Raji (cell line): Measurements from ENCODE around the gene TMEM163.

Experiments used
- POLR2A ChIP-seq: IDR thresholded peaks from 2 replicates; pipeline ENCODE4 v1.6.1; 2011; ENCODE audit warnings: low read depth, low read length, control low read depth; ENCODE audit not compliant: insufficient read depth

The TMEM163 gene

GRCh38 chr2:134663451-134664450 is 55.0 kb downstream of the TMEM163 start:
- TF ChIP-seq POLR2A, result no peak

GRCh38 chr2:134662751-134663150 is 56.0 kb downstream of the TMEM163 start:
- no peak for TF ChIP-seq POLR2A

- no peak for TF ChIP-seq POLR2A
Measured at GRCh38 chr2:134660626-134661402, 58.0 kb downstream of the TMEM163 start.

GRCh38 chr2:134659724-134660123 is 59.1 kb downstream of the TMEM163 start:
- TF ChIP-seq POLR2A, result no peak

- no peak for TF ChIP-seq POLR2A
Measured at GRCh38 chr2:134657650-134658250, 61.0 kb downstream of the TMEM163 start.

- TF ChIP-seq POLR2A, result no peak
Measured at GRCh38 chr2:134648586-134648985, 70.2 kb downstream of the TMEM163 start.

- TF ChIP-seq POLR2A, result no peak
Measured at GRCh38 chr2:134647607-134648256, 71.1 kb downstream of the TMEM163 start.

GRCh38 chr2:134642938-134643337 is 75.9 kb downstream of the TMEM163 start:
- no peak for TF ChIP-seq POLR2A

GRCh38 chr2:134640494-134640893 is 78.3 kb downstream of the TMEM163 start:
- no peak for TF ChIP-seq POLR2A

- no peak for TF ChIP-seq POLR2A
Measured at GRCh38 chr2:134639265-134639664, 79.5 kb downstream of the TMEM163 start.

GRCh38 chr2:134636714-134637113 is 82.1 kb downstream of the TMEM163 start:
- no peak for TF ChIP-seq POLR2A

- TF ChIP-seq POLR2A, result no peak
Measured at GRCh38 chr2:134634054-134634753, 84.6 kb downstream of the TMEM163 start.

- no peak for TF ChIP-seq POLR2A
Measured at GRCh38 chr2:134630504-134631159, 88.2 kb downstream of the TMEM163 start.

GRCh38 chr2:134628453-134628852 is 90.3 kb downstream of the TMEM163 start:
- TF ChIP-seq POLR2A, result no peak

- no peak for TF ChIP-seq POLR2A
Measured at GRCh38 chr2:134626781-134627180, 92.0 kb downstream of the TMEM163 start.
